ENCODE data around the gene ATG13. TPM values are rescaled to one million over a fixed set of nuclear protein-coding genes. Genes with fewer than 3 reads are reported as not detected.
"Not testable (repeated sequence)": the region's sequence is repeated elsewhere in the genome, so short reads cannot be mapped to it uniquely, and the experiment has no call there.

The ATG13 gene
- total RNA-seq, 1 experiment from 2014 or later: 75.1 TPM

- TF ChIP-seq CTCF (IDR thresholded peaks at IDR 0.05; ENCODE audit: unreplicated experiment): no peak
- CTCF ChIA-PET: no interaction called here
- DNase-seq (ENCODE audit: unreplicated experiment): no peak
- Mint-ChIP-seq H3K9me3 (ENCODE audit: unreplicated experiment) (no peaks in the 10 kb centered on the region), H3K27me3 (ENCODE audit: insufficient read depth, unreplicated experiment) (no peaks in the 10 kb centered on the region), H3K4me1 (ENCODE audit: insufficient read depth, unreplicated experiment) (peaks cover 12% of the 10 kb centered on the region), H3K4me3 (ENCODE audit: unreplicated experiment) (no peak overlapping the region), H3K36me3 (ENCODE audit: insufficient read depth, unreplicated experiment) (peaks cover 27% of the 10 kb centered on the region), H3K27ac (ENCODE audit: low read depth, unreplicated experiment) (no peak overlapping the region)
- intact Hi-C loops (cut with micrococcal nuclease): no loop called here
- POLR2A ChIA-PET: interaction anchor here (1.6 kb wide), 1 partner anchor 23 kb away, joined by 4 read pairs; no protein-coding TSS in a partner anchor
- no TSS peak for BruUV-seq (replicated peaks)
These were observed 40.3 kb upstream of the ATG13 start for GRCh38 chr11:46577058-46577457.

GRCh38 chr11:46582588-46582987 lies 34.8 kb upstream of the ATG13 start:
- peaks cover 13% of the 10 kb centered on the region for H3K4me1 Mint-ChIP-seq (ENCODE audit: insufficient read depth, unreplicated experiment)
- H3K27ac Mint-ChIP-seq (ENCODE audit: low read depth, unreplicated experiment): peak overlapping the region; percentile 13
- intact Hi-C loops (cut with micrococcal nuclease): no loop called here
- no peaks in the 10 kb centered on the region for H3K9me3 Mint-ChIP-seq (ENCODE audit: unreplicated experiment)
- BruUV-seq (replicated peaks): no TSS peak
- H3K36me3 Mint-ChIP-seq (ENCODE audit: insufficient read depth, unreplicated experiment): peaks cover 25% of the 10 kb centered on the region
- H3K4me3 Mint-ChIP-seq (ENCODE audit: unreplicated experiment): no peak overlapping the region
- no peak for DNase-seq (ENCODE audit: unreplicated experiment)
- POLR2A ChIA-PET: interaction anchor here (1.2 kb wide), 1 partner anchor 11 kb away, joined by 3 read pairs; the partner anchor contains the start of gene AMBRA1
- no peak for TF ChIP-seq CTCF (IDR thresholded peaks at IDR 0.05; ENCODE audit: unreplicated experiment)
- CTCF ChIA-PET: interaction anchor here (0.9 kb wide), 1 partner anchor 44 kb away, joined by 4 read pairs; no protein-coding TSS in a partner anchor
- H3K27me3 Mint-ChIP-seq (ENCODE audit: insufficient read depth, unreplicated experiment): no peaks in the 10 kb centered on the region

- H3K4me3 Mint-ChIP-seq (ENCODE audit: unreplicated experiment); DNase-seq (ENCODE audit: unreplicated experiment); intact Hi-C loops (cut with micrococcal nuclease); H3K27me3 Mint-ChIP-seq (ENCODE audit: insufficient read depth, unreplicated experiment); H3K27ac Mint-ChIP-seq (ENCODE audit: low read depth, unreplicated experiment); BruUV-seq (replicated peaks); CTCF ChIA-PET; H3K9me3 Mint-ChIP-seq (ENCODE audit: unreplicated experiment); POLR2A ChIA-PET: not testable (repeated sequence)
- Mint-ChIP-seq H3K4me1 (ENCODE audit: insufficient read depth, unreplicated experiment) (peaks cover 17% of the 10 kb centered on the region), H3K36me3 (ENCODE audit: insufficient read depth, unreplicated experiment) (peaks cover 20% of the 10 kb centered on the region)
These were observed 33.8 kb upstream of the ATG13 start for GRCh38 chr11:46583513-46583912.

- no TSS peak for BruUV-seq (replicated peaks)
These were observed 29.2 kb upstream of the ATG13 start for GRCh38 chr11:46588131-46588530.

More at GRCh38 chr11:46588131-46588530, 29.2 kb upstream of the ATG13 start:
- H3K27ac Mint-ChIP-seq (ENCODE audit: low read depth, unreplicated experiment): peak overlapping the region; percentile 9
- no peak for DNase-seq (ENCODE audit: unreplicated experiment)
- H3K9me3 Mint-ChIP-seq (ENCODE audit: unreplicated experiment): no peaks in the 10 kb centered on the region
- intact Hi-C loops (cut with micrococcal nuclease): no loop called here
- ChIA-PET POLR2A (interaction anchor here (1.0 to 1.7 kb wide), 3 partner anchors 10 to 34 kb away, joined by 3 to 4 read pairs (median 3); no protein-coding TSS in a partner anchor), CTCF (interaction anchor here (0.8 kb wide), 1 partner anchor 17 kb away, joined by 3 read pairs; no protein-coding TSS in a partner anchor)
- peaks cover 17% of the 10 kb centered on the region for H3K4me1 Mint-ChIP-seq (ENCODE audit: insufficient read depth, unreplicated experiment)
- H3K27me3 Mint-ChIP-seq (ENCODE audit: insufficient read depth, unreplicated experiment): no peaks in the 10 kb centered on the region
- TF ChIP-seq CTCF (IDR thresholded peaks at IDR 0.05; ENCODE audit: unreplicated experiment): no peak
- H3K36me3 Mint-ChIP-seq (ENCODE audit: insufficient read depth, unreplicated experiment): no peaks in the 10 kb centered on the region
- H3K4me3 Mint-ChIP-seq (ENCODE audit: unreplicated experiment): no peak overlapping the region
